Stimulated activated CD8-positive, alpha-beta memory T cell treated with anti-CD3 and anti-CD28 coated beads, Interleukin-7, amount 100 ng/mL, for 4 hours (primary cell): ENCODE measurements around the gene PLPP3.

Source experiments
- DNase-seq, 2 donors: peaks; one replicate each; pipeline ENCODE4 v3.0.0-alpha.2; 2020; ENCODE audit warnings: low read depth in 2 of 2

Gene PLPP3

GRCh38 chr1:56496821-56497772 is 82.3 kb downstream of the PLPP3 start:
- DNase-seq, result no peak

DNA sequence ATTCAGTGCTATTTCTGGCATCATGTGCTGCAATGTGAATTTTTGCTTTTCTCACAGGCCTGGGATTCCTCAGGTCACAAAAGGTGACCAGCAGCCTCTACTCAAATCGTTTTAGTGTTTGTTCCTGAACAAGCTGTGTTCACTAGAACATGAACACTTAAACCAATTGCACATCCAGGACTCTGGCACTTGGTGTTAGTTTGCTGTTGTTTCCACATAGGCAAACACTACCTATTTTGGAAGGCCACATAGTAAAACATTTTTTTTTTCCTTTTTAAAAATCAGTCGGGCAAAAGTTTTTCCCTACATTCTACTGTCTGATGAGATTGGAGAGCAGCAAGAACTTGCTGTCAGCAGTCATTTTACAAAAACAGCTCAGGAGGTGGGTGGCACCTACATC is 83.2 kb downstream of the PLPP3 start:
- DNase-seq, result no peak

DNA sequence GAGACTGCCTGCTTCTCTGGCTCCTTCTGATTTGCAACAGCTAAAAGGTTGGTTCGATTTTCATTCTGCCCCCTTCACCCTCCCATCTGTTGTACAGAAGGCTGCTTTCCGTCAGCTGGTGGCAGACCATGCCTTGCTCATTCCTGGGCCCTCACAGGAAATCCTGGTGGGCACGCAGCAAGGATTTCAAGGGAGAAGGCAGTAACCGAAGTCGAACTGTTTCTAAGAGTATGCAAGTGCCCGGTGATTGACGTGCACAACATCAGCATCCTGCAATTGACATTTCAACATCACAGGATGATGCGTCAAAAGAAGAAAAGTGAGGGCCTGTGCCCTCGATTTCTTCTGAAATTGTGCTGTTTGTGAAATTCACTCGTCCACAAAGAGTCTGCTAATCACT is 83.8 kb downstream of the PLPP3 start:
- DNase-seq, result no peak

DNA sequence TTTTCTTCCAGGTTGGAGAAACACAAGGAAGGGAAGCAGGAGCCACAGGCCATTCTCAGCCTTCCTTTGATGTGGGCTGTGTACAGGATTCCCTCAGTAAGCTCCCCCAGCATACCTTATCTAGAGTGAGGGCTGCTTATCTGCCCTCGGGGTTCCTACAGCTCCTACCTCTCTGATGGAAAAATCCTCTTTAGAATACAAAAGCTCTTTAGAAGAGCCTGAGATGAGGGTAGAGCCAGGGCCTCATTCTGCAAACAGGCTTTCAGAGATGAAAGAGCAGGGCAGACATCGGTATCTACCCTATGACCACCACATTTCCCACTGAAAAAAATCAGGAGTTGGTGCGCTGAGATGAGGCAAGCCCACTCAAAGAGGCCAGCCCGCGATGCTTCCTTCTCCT is 85.1 kb downstream of the PLPP3 start:
- no peak for DNase-seq

DNA sequence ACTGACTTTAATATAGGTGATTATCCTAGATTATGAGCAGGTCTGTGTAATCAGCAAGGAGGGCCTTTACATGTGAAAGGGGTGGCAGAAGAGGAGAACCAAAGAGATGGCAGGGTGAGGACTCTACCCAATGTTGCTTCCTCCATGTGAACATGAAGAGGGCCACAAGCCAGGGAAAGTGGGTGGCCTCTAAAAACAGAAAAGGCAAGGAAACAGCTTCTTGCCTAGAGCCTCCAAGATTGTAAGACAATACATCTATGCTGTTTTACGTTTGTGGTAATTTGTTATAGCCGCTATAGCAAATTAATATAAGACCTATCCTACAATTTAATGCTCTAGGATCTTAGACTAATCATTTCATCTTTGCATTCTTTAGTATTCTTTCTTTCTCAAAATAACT is 85.5 kb downstream of the PLPP3 start:
- DNase-seq, result no peak

DNA sequence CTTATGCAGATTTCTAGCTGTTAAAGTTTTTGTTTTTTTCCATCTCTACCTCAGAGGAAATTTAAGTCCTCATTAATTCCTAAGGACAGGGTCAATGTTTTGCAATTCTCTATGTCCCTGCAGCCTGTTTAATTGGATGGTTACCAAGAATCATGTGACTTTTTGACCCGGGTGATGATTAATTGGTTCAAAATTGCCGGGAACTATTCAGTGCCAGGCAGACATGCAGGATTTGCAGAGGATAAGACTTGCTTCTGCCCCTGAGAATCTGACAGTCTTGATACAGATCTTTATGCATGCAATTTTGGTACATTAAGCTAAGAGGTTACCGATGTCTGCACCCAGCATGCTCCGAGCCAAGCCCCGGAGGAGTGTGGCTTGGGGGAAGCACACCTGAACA is 87.9 kb downstream of the PLPP3 start:
- no peak for DNase-seq

GRCh38 chr1:56490619-56491018 is 88.7 kb downstream of the PLPP3 start:
- DNase-seq, result no peak

DNA sequence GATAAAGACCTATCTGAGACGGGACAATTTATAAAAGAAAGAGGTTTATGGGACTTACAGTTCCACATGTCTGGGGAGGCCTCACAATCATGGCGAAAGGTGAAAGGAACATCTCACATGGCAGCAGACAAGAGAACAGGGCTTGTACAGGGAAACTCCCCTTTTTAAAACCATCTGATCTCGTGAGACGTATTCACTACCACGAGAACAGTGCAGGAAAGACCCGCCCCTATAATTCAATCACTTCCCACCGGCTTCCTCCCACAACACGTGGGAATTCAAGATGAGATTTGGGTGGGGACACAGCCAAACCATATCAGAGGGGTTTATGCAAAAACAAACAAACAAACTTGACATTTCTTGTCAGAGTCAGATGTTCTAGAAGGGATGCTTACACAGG is 89.7 kb downstream of the PLPP3 start:
- DNase-seq, result no peak

DNA sequence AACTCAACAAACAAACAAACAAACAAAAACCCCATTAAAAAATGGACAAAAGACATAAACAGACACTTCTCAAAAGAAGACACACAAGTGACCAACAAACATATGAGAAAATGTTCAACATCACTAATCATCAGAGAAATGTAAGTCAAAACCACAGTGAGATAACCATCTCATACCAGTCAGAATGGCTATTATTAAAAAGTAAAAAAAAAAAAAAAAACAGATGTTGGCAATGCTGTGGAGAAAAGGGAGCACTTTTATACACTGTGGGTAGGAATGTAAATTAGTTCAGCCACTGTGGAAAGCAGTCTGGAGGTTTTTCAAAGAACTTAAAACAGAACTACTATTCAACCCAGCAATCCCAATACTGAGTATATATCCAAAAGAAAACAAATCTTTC is 94.7 kb downstream of the PLPP3 start:
- no peak for DNase-seq

DNA sequence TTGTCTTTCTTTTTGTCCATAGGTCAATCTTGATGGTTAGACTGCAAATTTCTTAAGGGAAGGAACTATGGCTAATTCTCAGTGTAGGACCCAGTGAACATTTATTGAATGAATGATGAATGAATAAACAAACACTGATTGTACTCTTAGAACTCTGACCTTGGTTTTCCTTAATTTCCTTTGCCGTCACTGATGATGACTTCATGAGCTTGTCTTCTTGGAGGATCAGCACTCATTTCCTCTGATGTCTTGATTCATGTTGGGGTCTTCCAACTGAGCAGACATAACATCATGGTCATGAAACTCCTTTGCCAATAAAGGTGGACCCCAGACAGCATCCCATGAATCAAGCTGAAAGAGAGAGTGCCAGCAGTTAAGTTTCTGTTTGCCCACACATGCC is 96.3 kb downstream of the PLPP3 start:
- DNase-seq, result no peak

- DNase-seq, result no peak
These were observed 96.9 kb downstream of the PLPP3 start for GRCh38 chr1:56482486-56482885.

DNA sequence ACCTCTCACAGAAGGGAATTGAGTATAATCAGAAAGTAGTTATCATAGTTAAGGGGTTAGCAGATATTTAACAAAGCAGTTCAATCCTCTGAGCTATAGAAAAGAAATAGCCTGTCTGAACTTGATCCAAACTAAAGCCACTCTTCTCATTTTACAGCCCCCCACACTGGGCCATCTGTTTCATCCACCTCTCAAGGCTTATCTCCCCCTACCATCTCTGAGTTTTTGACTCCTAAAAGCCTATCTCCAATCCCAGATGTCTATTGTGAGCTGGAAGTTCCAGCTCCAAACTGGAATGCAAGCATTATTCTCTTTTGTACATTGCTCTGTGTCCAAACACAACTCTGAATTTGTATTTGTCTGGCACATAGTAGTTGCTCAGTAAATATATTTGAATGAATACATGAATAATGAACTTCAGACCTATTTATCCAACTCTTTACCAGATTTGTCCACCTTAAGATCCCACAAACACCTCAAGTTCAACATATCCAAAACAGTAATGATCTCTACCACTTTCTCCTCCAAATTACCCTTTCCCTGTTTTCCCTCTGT is 98.1 kb downstream of the PLPP3 start:
- DNase-seq, result no peak

DNA sequence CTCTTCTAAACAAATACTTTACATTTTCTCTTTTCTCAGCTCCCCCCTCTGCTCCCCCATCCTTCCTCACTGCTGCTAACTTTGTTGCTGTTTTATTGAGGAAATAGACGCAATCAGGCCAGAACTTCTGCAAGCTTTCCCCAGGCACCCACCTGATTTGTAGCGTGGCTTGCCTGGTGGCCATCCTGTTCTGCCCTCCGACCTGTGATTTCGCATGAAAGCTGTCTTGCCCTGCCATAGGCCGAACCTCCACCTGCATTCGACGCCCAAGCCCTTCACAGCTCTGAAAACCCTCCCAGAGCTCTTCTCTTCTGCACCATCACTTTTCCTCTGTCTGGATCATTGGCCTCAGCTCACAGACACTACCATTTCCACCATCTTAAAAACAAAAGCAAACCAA is 100.6 kb downstream of the PLPP3 start:
- DNase-seq, result no peak

DNA sequence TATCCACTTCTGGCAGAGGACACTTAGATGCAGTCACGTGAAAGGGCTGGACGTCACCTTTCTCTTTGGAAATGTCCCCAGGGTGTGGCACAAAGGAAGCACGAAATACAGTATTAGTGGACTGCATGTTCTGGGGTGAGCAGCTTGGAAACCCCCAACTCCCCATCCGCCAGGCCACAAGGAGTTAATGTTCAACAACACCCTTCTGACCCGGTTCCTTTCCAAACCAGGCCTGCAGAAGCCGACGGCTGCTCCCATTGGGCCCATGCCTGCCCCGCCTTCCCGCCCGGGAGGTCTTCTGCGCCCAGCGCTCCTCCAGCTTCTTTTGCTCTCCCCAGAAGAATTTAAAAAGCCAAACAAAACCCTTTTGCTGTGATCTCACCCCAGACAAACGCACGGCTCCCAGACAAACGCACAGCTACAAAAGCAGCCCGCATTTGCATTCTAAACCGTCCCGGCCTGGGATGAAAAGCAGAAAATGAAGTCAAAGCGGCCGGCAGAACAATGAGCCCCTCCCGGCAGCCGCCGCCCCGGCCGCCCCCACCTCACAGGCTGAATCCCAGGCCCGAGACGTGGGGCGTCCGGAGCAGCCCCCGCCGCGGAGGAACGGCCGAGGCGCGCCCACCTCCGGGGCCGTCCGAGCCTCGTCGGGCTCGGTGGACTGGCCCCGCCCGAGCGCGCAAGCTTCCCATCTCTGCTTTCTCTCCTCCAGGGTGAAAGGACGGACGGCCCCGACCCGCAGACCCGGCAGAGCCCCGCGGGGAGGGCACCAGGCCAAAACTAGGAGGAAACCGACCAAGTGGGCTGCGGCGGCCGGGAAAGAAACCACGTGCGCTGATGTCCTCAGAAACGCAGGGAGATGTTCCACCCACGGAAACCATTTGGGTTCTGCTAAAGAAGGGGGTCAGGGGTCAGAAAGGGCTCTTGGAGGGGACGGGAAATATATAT is 101.9 kb downstream of the PLPP3 start:
- no peak for DNase-seq

DNA sequence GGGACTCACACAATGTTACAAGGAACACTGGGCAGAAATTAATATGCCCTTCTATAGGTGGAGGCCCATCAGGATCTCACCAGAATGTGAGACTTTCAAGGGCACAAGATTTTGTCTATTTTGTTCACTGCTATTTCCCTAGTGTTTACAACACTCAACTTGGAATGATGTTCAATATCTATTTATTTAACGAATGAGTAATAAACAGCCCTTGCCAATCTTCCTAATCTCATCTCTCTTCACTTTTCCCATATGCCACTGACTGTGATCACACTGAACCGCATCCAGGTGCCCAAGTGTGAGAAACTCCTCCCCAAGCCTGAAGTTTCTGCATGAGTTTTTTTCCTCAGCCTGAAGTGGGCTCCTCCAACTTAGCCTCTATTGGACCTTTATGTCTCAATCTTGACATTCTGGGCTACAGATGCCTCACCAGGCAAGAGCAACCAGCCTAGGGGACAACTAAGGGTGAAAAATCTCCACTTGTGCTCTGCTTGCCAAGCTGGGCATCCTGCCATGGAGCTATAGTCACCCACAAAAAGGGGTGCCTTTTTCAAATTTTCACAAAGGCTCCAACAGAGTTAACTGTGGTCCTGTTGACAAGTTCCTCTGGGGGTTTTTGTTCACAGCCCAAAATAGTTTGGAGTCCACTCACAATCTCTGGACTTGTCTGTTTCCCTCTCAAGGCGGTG is 105.6 kb downstream of the PLPP3 start:
- DNase-seq, result no peak

DNA sequence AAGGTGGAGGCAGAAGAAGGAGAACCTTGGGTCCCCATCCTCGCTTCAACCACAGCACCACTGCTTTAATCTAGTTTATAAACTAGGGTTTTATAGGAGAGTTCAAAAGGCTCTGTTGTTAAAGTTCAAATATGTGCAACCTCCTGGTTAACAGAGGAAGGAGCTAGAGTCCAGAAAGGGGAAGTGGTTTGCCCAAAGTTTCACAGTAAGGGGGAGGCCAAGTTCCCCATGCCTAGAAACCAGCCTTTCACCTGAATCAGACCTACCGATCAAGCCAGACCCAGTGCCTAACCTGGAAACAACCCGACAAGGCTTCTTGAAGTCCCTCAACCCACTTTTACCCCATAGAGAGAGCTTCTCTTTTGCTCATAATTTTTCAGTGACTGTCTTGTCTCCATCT is 106.5 kb downstream of the PLPP3 start:
- no peak for DNase-seq

DNA sequence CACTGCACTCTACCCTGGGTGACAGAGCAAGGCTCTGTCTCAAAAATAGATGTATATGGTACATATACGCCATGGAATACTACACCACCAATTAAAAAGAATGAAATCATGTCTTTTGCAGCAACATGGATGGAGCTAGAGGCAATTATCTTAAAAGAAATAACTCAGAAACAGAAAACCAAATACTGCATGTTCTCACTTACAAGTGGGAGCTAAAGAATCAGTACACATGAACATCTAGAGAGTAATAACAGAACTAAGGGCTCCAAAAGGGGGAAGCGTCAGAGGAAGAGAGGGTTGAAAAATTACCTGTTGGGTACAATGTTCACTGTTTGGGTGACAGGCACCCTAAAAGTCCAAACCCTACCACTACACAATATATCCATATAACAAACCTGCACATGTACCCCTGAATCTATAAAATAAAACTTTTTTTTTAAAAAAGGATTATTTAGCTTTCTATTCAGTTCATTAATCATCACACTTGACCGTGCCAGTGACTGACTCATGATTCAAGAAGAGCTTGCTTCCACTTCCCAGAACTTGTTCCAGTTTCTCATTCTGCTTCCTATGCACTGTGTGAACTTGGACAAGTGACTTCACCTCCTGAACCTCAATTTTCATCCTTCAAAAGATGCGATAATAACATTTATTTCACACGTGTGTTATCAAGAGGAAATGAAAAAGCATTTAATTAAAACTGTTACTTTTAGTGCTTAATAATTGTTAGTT is 109.6 kb downstream of the PLPP3 start:
- no peak for DNase-seq

- no peak for DNase-seq
These were observed 110.8 kb downstream of the PLPP3 start for GRCh38 chr1:56468518-56468917.

GRCh38 chr1:56466538-56466937 is 112.8 kb downstream of the PLPP3 start:
- DNase-seq, result no peak

DNA sequence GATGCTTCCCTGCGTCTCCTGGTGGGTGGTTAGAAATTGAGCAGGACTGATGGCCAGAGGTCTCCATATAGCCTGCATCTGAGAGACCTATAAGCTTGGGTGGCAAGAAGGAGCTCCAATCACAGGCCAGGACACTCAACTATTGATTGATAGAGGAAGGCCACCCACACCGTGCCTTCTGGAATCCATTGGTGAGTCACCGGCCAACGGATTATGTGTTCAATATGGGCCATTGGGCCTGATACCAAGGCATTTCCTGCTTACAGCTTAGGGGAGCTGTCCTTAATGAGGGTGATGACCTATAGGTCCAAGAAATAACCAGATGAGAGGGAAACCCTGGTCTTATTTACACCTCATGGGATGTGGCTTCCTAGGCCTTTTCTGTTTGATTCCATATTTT is 115.1 kb downstream of the PLPP3 start:
- DNase-seq, result no peak

GRCh38 chr1:56463376-56463775 is 116.0 kb downstream of the PLPP3 start:
- DNase-seq, result no peak
